ENCODE data around the gene NR2C1.

DNA sequence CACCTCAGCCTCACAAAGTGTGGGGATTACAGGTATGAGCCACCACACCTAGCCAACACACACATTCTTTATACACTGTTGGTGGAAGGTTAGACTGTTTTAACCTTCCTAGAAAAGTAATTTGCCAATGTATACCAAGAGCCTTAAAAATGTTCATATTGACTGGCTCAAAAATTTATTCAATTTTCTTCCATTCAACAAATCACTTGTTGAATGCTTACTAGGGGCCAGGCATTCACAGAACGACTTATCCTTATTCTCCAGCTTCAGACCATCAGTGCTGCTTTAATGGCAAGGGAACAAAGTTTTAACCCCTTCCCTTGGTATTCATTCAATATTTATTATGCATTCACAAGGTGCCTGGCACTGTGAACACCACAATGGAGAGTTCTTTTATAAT is 3.0 kb downstream of the NR2C1 start:
- TF ChIP-seq, protein P1, sequence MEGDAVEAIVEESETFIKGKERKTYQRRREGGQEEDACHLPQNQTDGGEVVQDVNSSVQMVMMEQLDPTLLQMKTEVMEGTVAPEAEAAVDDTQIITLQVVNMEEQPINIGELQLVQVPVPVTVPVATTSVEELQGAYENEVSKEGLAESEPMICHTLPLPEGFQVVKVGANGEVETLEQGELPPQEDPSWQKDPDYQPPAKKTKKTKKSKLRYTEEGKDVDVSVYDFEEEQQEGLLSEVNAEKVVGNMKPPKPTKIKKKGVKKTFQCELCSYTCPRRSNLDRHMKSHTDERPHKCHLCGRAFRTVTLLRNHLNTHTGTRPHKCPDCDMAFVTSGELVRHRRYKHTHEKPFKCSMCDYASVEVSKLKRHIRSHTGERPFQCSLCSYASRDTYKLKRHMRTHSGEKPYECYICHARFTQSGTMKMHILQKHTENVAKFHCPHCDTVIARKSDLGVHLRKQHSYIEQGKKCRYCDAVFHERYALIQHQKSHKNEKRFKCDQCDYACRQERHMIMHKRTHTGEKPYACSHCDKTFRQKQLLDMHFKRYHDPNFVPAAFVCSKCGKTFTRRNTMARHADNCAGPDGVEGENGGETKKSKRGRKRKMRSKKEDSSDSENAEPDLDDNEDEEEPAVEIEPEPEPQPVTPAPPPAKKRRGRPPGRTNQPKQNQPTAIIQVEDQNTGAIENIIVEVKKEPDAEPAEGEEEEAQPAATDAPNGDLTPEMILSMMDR (IDR thresholded peaks at IDR 0.05), result no peak
- no peak for TF ChIP-seq POLR2A (IDR thresholded peaks at IDR 0.05)

Data from lower leg skin (tissue), 3 donors.